Adrenal gland (tissue), 12 donors: ENCODE data around the gene THSD4. TPM values are rescaled to one million over a fixed set of nuclear protein-coding genes. Genes with fewer than 3 reads are reported as not detected.

ENCODE experiments used
- DNase-seq, 7 donors: peaks; one replicate each; pipeline ENCODE4 v3.0.0-alpha.2; 2019 to 2020
- H3K27ac ChIP-seq, 5 donors: fragments of 200-600 bp; sonication (generic) in 4 of 5; 1 replicate in 3 of 5; 2 replicates in 2 of 5; pipeline versions ENCODE4 v1.5.1 to v1.8.0; 2016 to 2020; ENCODE audit warnings: mild to moderate bottlenecking in 1 of 5
- H3K27me3 ChIP-seq: fragments of 200-600 bp; 2 replicates; pipeline ENCODE4 v1.8.0; 2021
- H3K36me3 ChIP-seq, 2 donors: fragments of 200-600 bp; replicated peaks in 1 of 2; 1 replicate in 1 of 2; 2 replicates in 1 of 2; pipeline versions ENCODE4 v1.5.1 to v1.8.0; 2018 to 2022
- H3K4me1 ChIP-seq, 2 donors: fragments of 200-600 bp; replicated peaks in 1 of 2; 1 replicate in 1 of 2; 2 replicates in 1 of 2; pipeline versions ENCODE4 v1.5.1 to v1.8.0; 2018 to 2021
- H3K4me3 ChIP-seq, 4 donors: fragments of 200-600 bp; sonication (generic) in 3 of 4; one replicate each; pipeline ENCODE4 v1.5.1; 2016 to 2018
- H3K9me3 ChIP-seq, 3 donors: fragments of 200-600 bp; sonication (generic) in 1 of 3; replicated peaks in 1 of 3; 1 replicate in 2 of 3; 2 replicates in 1 of 3; pipeline versions ENCODE4 v1.5.1 to v1.8.0; 2016 to 2021
- CTCF ChIP-seq, 6 experiments: fragments of 450-650 bp in 4 of 6; fragments of 200-600 bp in 2 of 6; sonication (generic) in 1 of 6; IDR thresholded peaks; 1 replicate in 5 of 6; 2 replicates in 1 of 6; pipeline versions ENCODE4 v1.5.1 to v1.8.0; 2016 to 2021; ENCODE audit warnings: antibody characterized with exemption in 6 of 6, mild to moderate bottlenecking in 2 of 6, moderate library complexity in 1 of 6
- POLR2A ChIP-seq, 2 donors: fragments of 450-650 bp; IDR thresholded peaks; one replicate each; pipeline ENCODE4 v1.6.1; 2017; ENCODE audit warnings: antibody characterized with exemption in 2 of 2, mild to moderate bottlenecking in 2 of 2, moderate library complexity in 1 of 2
- WGBS, 4 donors: extraction: QIAGEN DNeasy Blood & Tissue Kit in 2 of 4; methylation state at CpG; one replicate each; pipeline versions ENCODE4 v1.1.5 to v1.1.7; 2013 to 2017; 5-methylcytosine and 5-hydroxymethylcytosine counted together
- intact Hi-C, 2 donors: fragments of 100-400 bp; cut with DNase I; formaldehyde crosslinking; loops; one replicate each; pipeline versions ENCODE4 v1.14.1 to v1.15.0; 2022 to 2023
- polyA plus RNA-seq, 3 donors: library from polyadenylated mRNA; stranded (reverse); fragments of 200-250 nt in 2 of 3; fragments of 350-450 nt in 1 of 3; fragmentation: Illumina TruSeq in 1 of 3; extraction: RNeasy Lipid Tissue Mini Kit (QIAGEN cat#74804) in 1 of 3; gene quantifications; one replicate each; pipeline ENCODE4 v1.2.3, GENCODE V29; 2013 to 2014
- total RNA-seq, 9 donors: library from RNA; depleted of rRNA in 4 of 9; stranded (reverse); fragments of >200 nt in 4 of 9; fragments of 120-200 nt in 1 of 9; fragmentation: NEBNext Ultra II Directional in 1 of 9; extraction: Animal tissue kit (Norgen Biotek cat#: 25700) in 1 of 9; gene quantifications; one replicate each; pipeline versions ENCODE4 v1.1.0 to v1.2.4, GENCODE V29; 2013 to 2023
- donor health status: healthy with polysubstance abuse.
- donor health status: Bipolar disorder and iron deficiency.
- donor health status: DM: yes; HTN: yes; CAD: no.
- donor health status: DM: no; HTN: no; CAD: no.
- donor health status: DM: no; HTN: no; CAD: no.
- donor health status: DM: yes; HTN: yes; CAD: no.

Gene THSD4
- total and polyA plus RNA-seq, 12 donors = 5.3 to 53.2 (median 23.2) TPM

GRCh38 chr15:71359246-71359645, 244.0 kb downstream of the THSD4 start:
- no peak for DNase-seq
- Histone ChIP-seq H3K9me3 (no peaks in the 10 kb centered on the region), H3K27ac (no peak overlapping the region), H3K4me1 (no peaks in the 10 kb centered on the region), H3K4me3 (no peak overlapping the region), H3K27me3 (no peaks in the 10 kb centered on the region), H3K36me3 (no peaks in the 10 kb centered on the region)
- 82 to 96% (median 88%) methylated on average over 7 of the region's 7 CpGs for WGBS, 4 donors
- intact Hi-C loops = no loop called here
- no peak for TF ChIP-seq POLR2A (IDR thresholded peaks at IDR 0.05)
- TF ChIP-seq CTCF (IDR thresholded peaks at IDR 0.05) = no peak

GRCh38 chr15:71362556-71362955, 247.3 kb downstream of the THSD4 start:
- WGBS, 4 donors = 86 to 95% (median 89%) methylated on average over 8 of the region's 8 CpGs
- H3K9me3 ChIP-seq = no peaks in the 10 kb centered on the region
- DNase-seq = no peak
- H3K4me1 ChIP-seq = no peaks in the 10 kb centered on the region
- no peak overlapping the region for H3K4me3 ChIP-seq
- intact Hi-C loops = no loop called here
- H3K27ac ChIP-seq = no peak overlapping the region
- no peaks in the 10 kb centered on the region for H3K36me3 ChIP-seq
- TF ChIP-seq POLR2A (IDR thresholded peaks at IDR 0.05) (no peak), CTCF (IDR thresholded peaks at IDR 0.05) (no peak)
- no peaks in the 10 kb centered on the region for H3K27me3 ChIP-seq

- Histone ChIP-seq H3K27ac (no peak overlapping the region), H3K27me3 (no peaks in the 10 kb centered on the region), H3K4me1 (no peaks in the 10 kb centered on the region), H3K4me3 (no peak overlapping the region), H3K9me3 (no peaks in the 10 kb centered on the region), H3K36me3 (no peaks in the 10 kb centered on the region)
- intact Hi-C loops = no loop called here
- no peak for DNase-seq
- TF ChIP-seq POLR2A (IDR thresholded peaks at IDR 0.05) (no peak), CTCF (IDR thresholded peaks at IDR 0.05) (no peak)
- 88 to 95% (median 89%) methylated on average over 11 of the region's 11 CpGs for WGBS, 4 donors
Observed at GRCh38 chr15:71362987-71363968, 248.0 kb downstream of the THSD4 start.

GRCh38 chr15:71364117-71364584, 248.9 kb downstream of the THSD4 start:
- no peaks in the 10 kb centered on the region for H3K36me3 ChIP-seq
- H3K4me3 ChIP-seq = no peak overlapping the region
- H3K9me3 ChIP-seq = no peaks in the 10 kb centered on the region
- no peak for DNase-seq
- TF ChIP-seq POLR2A (IDR thresholded peaks at IDR 0.05) (no peak), CTCF (IDR thresholded peaks at IDR 0.05) (no peak)
- no peaks in the 10 kb centered on the region for H3K27me3 ChIP-seq
- WGBS, 4 donors = 80 to 90% (median 85%) methylated on average over 4 to 5 of the region's 5 CpGs
- H3K4me1 ChIP-seq = no peaks in the 10 kb centered on the region
- no peak overlapping the region for H3K27ac ChIP-seq
- intact Hi-C loops = no loop called here
